HepG2 (cell line): ENCODE measurements around the gene PCDHA13. TPM values are rescaled to one million over a fixed set of nuclear protein-coding genes. Genes with fewer than 3 reads are reported as not detected.

Experiments used
- ATAC-seq: fragments of 200-7000 bp; cut with Tn5 transposase; 3 replicates; pipeline ENCODE4 v1.9.1; 2020; ENCODE audit warnings: mild to moderate bottlenecking, moderate library complexity
- BruUV-seq: library from RNA; stranded (reverse); fragments of 400-500 nt; replicated peaks from 2 replicates; lab custom pipeline; 2021; lab: Mats Ljungman, UMichigan
- CTCF ChIA-PET: fragments of 300-600 bp; formaldehyde crosslinking; extraction: SDS; loops from one replicate; lab custom pipeline; 2021; ENCODE audit warnings: low total read pairs, inconsistent platforms, low intra/inter-chr PET ratio; lab: Yijun Ruan, JAX
- POLR2A ChIA-PET: fragments of 350-600 bp; sonication (Branson Sonifier 250); formaldehyde crosslinking; loops from one replicate; lab custom pipeline; 2020; ENCODE audit warnings: antibody characterized with exemption, inconsistent platforms; lab: Yijun Ruan, JAX
- DNase-seq: peaks from one replicate; pipeline ENCODE4 v3.0.0-alpha.2; 2015; ENCODE audit warnings: low spot score
- FAIRE-seq: peaks from 3 replicates; lab custom pipeline; 2011; peaks lifted over from hg19 to GRCh38; lab: Jason Lieb, UNC
- H2AFZ ChIP-seq: one replicate; pipeline ENCODE4 v1.6.1; 2011; ENCODE audit warnings: low read length, inconsistent platforms
- H3K27ac ChIP-seq: fragments of 300-600 bp; 3 replicates; pipeline ENCODE4 v1.8.0; 2011; ENCODE audit warnings: mixed run types, mild to moderate bottlenecking, mixed read lengths, low read length, inconsistent platforms; ENCODE audit not compliant: insufficient read depth; ENCODE audit errors: extremely low read length
- H3K27me3 ChIP-seq, 2 experiments: fragments of 200-600 bp in 1 of 2; 2 replicates in 1 of 2; 3 replicates in 1 of 2; pipeline versions ENCODE4 v1.6.0 to v1.8.0; 2011; ENCODE audit warnings: low read length in 2 of 2, mild to moderate bottlenecking in 2 of 2, moderate library complexity in 2 of 2, inconsistent platforms in 1 of 2; ENCODE audit not compliant: insufficient read depth in 2 of 2, control insufficient read depth in 1 of 2
- H3K36me3 ChIP-seq, 2 experiments: fragments of 200-600 bp in 1 of 2; replicated peaks in 1 of 2; 2 replicates in 1 of 2; 3 replicates in 1 of 2; pipeline versions ENCODE4 v1.5.1 to v1.8.0; 2011; ENCODE audit warnings: low read length in 2 of 2, inconsistent platforms in 1 of 2; ENCODE audit not compliant: insufficient read depth in 2 of 2, control insufficient read depth in 1 of 2
- H3K4me1 ChIP-seq: 2 replicates; pipeline ENCODE4 v1.5.1; 2012; ENCODE audit warnings: low read length, inconsistent platforms; ENCODE audit not compliant: insufficient read depth
- H3K4me2 ChIP-seq: 2 replicates; pipeline ENCODE4 v1.6.0; 2011; ENCODE audit warnings: low read depth, low read length, inconsistent platforms
- H3K4me3 ChIP-seq, 3 experiments: fragments of 200-600 bp in 1 of 3; sonication (generic), shearing (Covaris generic) in 1 of 3; replicated peaks in 1 of 3; 2 replicates each; pipeline ENCODE4 v1.5.1; 2011 to 2016; ENCODE audit warnings: low read length in 3 of 3, inconsistent platforms in 2 of 3, low read depth in 2 of 3, mild to moderate bottlenecking in 2 of 3, control low read depth in 1 of 3, mixed read lengths in 1 of 3; ENCODE audit not compliant: insufficient read depth in 1 of 3
- H3K79me2 ChIP-seq: one replicate; pipeline ENCODE4 v1.6.1; 2011; ENCODE audit warnings: low read length, inconsistent platforms; ENCODE audit not compliant: insufficient read depth
- H3K9ac ChIP-seq: 2 replicates; pipeline ENCODE4 v1.6.0; 2011; ENCODE audit warnings: mild to moderate bottlenecking, low read depth, low read length, inconsistent platforms; ENCODE audit not compliant: insufficient read depth
- H3K9me3 ChIP-seq: 2 replicates; pipeline ENCODE4 v1.5.1; 2012; ENCODE audit warnings: mild to moderate bottlenecking, low read length
- H4K20me1 ChIP-seq: 2 replicates; pipeline ENCODE4 v1.6.0; 2011; ENCODE audit warnings: inconsistent platforms, mild to moderate bottlenecking, low read length, moderate library complexity; ENCODE audit not compliant: insufficient read depth
- CBX2 ChIP-seq, 2 experiments: fragments of 200-600 bp in 1 of 2; sonication (generic); formaldehyde crosslinking in 1 of 2; IDR thresholded peaks; 2 replicates each; pipeline versions ENCODE4 v1.7.0 to v1.8.1; 2018 to 2022; ENCODE audit warnings: low read depth in 2 of 2, low read length in 1 of 2, mild to moderate bottlenecking in 1 of 2, missing genetic modification reagents in 1 of 2
- KDM1A ChIP-seq: IDR thresholded peaks from 2 replicates; pipeline ENCODE4 v1.6.1; 2016; ENCODE audit warnings: missing compliant biosample characterization
- MXI1 ChIP-seq: IDR thresholded peaks from 3 replicates; pipeline ENCODE4 v1.6.1; 2012; ENCODE audit warnings: low read depth, low read length, inconsistent platforms, borderline replicate concordance
- PPARG ChIP-seq: conservative IDR thresholded peaks from 2 replicates; pipeline ENCODE4 v1.6.1; 2016; ENCODE audit warnings: missing biosample characterization, missing genetic modification reagents
- SAP130 ChIP-seq: IDR thresholded peaks from 2 replicates; pipeline ENCODE4 v1.6.1; 2016; ENCODE audit warnings: low read depth
- SIX4 ChIP-seq: sonication (generic); formaldehyde crosslinking; IDR thresholded peaks from 2 replicates; pipeline ENCODE4 v1.4.0; 2020; ENCODE audit warnings: missing genetic modification reagents
- XBP1 ChIP-seq: sonication (generic); formaldehyde crosslinking; IDR thresholded peaks from 2 replicates; pipeline ENCODE4 v1.5.0; 2020; ENCODE audit warnings: missing genetic modification reagents
- ZNF160 ChIP-seq: sonication (generic); formaldehyde crosslinking; IDR thresholded peaks from 2 replicates; pipeline ENCODE4 v1.8.0; 2022; ENCODE audit warnings: mild to moderate bottlenecking, inconsistent platforms, missing genetic modification reagents
- ZNF30 ChIP-seq: sonication (generic); formaldehyde crosslinking; IDR thresholded peaks from 2 replicates; pipeline ENCODE4 v1.5.0; 2020; ENCODE audit warnings: mild to moderate bottlenecking, missing genetic modification reagents
- ZNF550 ChIP-seq: sonication (generic); formaldehyde crosslinking; IDR thresholded peaks from 2 replicates; pipeline ENCODE4 v1.4.0; 2020; ENCODE audit warnings: mild to moderate bottlenecking, missing genetic modification reagents, borderline replicate concordance
- ZNF552 ChIP-seq: sonication (generic); formaldehyde crosslinking; IDR thresholded peaks from 2 replicates; pipeline ENCODE4 v1.9.0; 2022; ENCODE audit warnings: missing genetic modification reagents, mild to moderate bottlenecking, borderline replicate concordance
- WGBS: methylation state at CpG from one replicate; pipeline ENCODE4 v1.1.6; 2017; ENCODE audit warnings: low lambda C conversion rate; 5-methylcytosine and 5-hydroxymethylcytosine counted together
- in situ Hi-C: cut with HindIII; loops from 2 replicates; pipeline ENCODE4 v1.10.0; 2017; ENCODE audit warnings: low pct_unique_long_range_greater_than_20kb; ENCODE audit not compliant: extremely low pct_ligation_motif_present
- intact Hi-C: fragments of 100-400 bp; cut with micrococcal nuclease; formaldehyde crosslinking; loops from one replicate; pipeline ENCODE4 v1.10.0; 2022; ENCODE audit not compliant: unreplicated experiment
- polyA plus RNA-seq, 8 experiments: library from polyadenylated mRNA; depleted of rRNA in 3 of 8; stranded (reverse) in 7 of 8; unstranded in 1 of 8; fragments of >200 nt; fragmentation: Illumina TruSeq in 4 of 8; extraction: Trizol in 4 of 8; gene quantifications; 2 replicates each; pipeline versions ENCODE4 v1.2.1 to v1.2.3, GENCODE V29; 2011 to 2016; ENCODE audit warnings: low read depth in 4 of 8, missing spikeins in 1 of 8, mixed read lengths in 1 of 8; ENCODE audit not compliant: insufficient read depth in 1 of 8
- total RNA-seq, 5 experiments: library from RNA; depleted of rRNA; stranded (reverse); fragments of >200 nt; fragmentation: Illumina TruSeq; extraction: Trizol; gene quantifications; 2 replicates each; pipeline ENCODE4 v1.2.3, GENCODE V29; 2016; ENCODE audit warnings: low read depth in 1 of 5
- TF ChIP-seq, protein P1 (sequence below): sonication (generic); formaldehyde crosslinking; IDR thresholded peaks from 2 replicates; pipeline ENCODE4 v1.4.0; 2020; ENCODE audit warnings: missing genetic modification reagents, mild to moderate bottlenecking, borderline replicate concordance

Gene PCDHA13
- total and polyA plus RNA-seq, 2 of the 13 experiments (the other 11 are each of a cell fraction or from before 2014, with no cell fraction given): 0.03 to 0.04 TPM

DNA sequence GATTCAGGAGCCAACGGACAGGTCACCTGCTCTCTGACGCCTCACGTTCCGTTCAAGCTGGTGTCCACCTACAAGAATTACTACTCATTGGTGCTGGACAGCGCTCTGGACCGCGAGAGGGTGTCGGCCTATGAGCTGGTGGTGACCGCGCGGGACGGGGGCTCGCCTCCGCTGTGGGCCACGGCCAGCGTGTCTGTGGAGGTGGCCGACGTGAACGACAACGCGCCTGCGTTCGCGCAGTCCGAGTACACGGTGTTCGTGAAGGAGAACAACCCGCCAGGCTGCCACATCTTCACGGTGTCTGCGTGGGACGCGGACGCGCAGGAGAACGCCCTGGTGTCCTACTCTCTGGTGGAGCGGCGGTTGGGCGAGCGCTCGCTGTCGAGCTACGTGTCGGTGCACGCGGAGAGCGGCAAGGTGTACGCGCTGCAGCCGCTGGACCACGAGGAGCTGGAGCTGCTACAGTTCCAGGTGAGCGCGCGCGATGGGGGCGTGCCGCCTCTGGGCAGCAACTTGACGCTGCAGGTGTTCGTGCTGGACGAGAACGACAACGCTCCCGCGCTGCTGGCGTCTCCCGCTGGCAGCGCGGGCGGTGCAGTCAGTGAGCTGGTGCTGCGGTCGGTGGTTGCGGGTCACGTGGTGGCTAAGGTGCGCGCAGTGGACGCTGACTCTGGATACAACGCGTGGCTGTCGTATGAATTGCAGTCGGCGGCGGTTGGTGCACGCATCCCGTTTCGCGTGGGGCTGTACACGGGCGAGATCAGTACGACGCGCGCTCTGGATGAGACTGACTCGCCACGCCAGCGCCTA is 24.5 kb upstream of the PCDHA13 start:
- TF ChIP-seq SAP130 (CRISPR knock-in tag) (no peak), MXI1 (no peak)
- TF ChIP-seq, all 625 proteins: peak for 0
- Histone ChIP-seq H3K4me3 (no peak overlapping the region), H3K27me3 (no peaks in the 10 kb centered on the region), H3K9ac (no peak overlapping the region), H4K20me1 (no peaks in the 10 kb centered on the region), H2AFZ (no peak overlapping the region), H3K9me3 (no peaks in the 10 kb centered on the region), H3K36me3 (no peaks in the 10 kb centered on the region), H3K79me2 (no peaks in the 10 kb centered on the region), H3K4me1 (no peaks in the 10 kb centered on the region), H3K27ac (no peak overlapping the region), H3K4me2 (no peak overlapping the region)
- BruUV-seq: no TSS peak
- ATAC-seq (no peak), FAIRE-seq (no peak), DNase-seq (no peak)
- intact Hi-C loops (no loop called here), in situ Hi-C loops (no loop called here)
- 90% methylated on average over 93 of the region's 94 CpGs for WGBS
- ChIA-PET CTCF (no interaction called here), POLR2A (no interaction called here)

DNA sequence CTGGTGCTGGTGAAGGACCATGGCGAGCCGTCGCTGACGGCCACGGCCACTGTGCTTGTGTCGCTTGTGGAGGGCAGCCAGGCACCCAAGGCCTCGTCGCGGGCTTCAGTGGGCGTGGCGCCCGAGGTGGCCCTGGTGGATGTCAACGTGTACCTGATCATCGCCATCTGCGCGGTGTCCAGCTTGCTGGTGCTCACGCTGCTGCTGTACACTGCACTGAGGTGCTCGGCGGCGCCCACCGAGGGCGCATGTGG is 24.0 kb upstream of the PCDHA13 start:
- Histone ChIP-seq H3K27ac (no peak overlapping the region), H3K4me2 (no peak overlapping the region), H3K27me3 (no peaks in the 10 kb centered on the region), H3K4me1 (no peaks in the 10 kb centered on the region), H3K79me2 (no peaks in the 10 kb centered on the region), H3K4me3 (no peak overlapping the region), H3K9me3 (no peaks in the 10 kb centered on the region), H3K9ac (no peak overlapping the region), H3K36me3 (no peaks in the 10 kb centered on the region), H2AFZ (no peak overlapping the region), H4K20me1 (no peaks in the 10 kb centered on the region)
- intact Hi-C loops: no loop called here
- BruUV-seq: no TSS peak
- FAIRE-seq: no peak
- ChIA-PET POLR2A (no interaction called here), CTCF (no interaction called here)
- 78% methylated on average over 15 of the region's 22 CpGs for WGBS
- DNase-seq: no peak
- in situ Hi-C loops: no loop called here
- ATAC-seq: no peak
- TF ChIP-seq ZNF552 (no peak), CBX2 (IDR thresholded peaks at IDR 0.05; ENCODE audit: low read depth, low read length) (no peak), CBX2 (CRISPR knock-in tag; IDR thresholded peaks at IDR 0.05; ENCODE audit: low read depth) (no peak), ZNF160 (CRISPR knock-in tag) (no peak), SIX4 (CRISPR knock-in tag) (no peak), ZNF30 (CRISPR knock-in tag) (no peak), KDM1A (CRISPR knock-in tag) (no peak), ZNF550 (CRISPR knock-in tag) (no peak), XBP1 (CRISPR knock-in tag) (no peak), PPARG (CRISPR knock-in tag) (no peak)
- TF ChIP-seq, protein P1, sequence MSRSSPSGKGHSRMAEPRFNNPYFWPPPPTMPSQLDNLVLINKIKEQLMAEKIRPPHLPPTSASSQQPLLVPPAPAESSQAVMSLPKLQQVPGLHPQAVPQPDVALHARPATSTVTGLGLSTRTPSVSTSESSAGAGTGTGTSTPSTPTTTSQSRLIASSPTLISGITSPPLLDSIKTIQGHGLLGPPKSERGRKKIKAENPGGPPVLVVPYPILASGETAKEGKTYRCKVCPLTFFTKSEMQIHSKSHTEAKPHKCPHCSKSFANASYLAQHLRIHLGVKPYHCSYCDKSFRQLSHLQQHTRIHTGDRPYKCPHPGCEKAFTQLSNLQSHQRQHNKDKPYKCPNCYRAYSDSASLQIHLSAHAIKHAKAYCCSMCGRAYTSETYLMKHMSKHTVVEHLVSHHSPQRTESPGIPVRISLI: no peak
